SK-N-MC (cell line): ENCODE data around the gene ENTPD8.

ENCODE experiments used
- EZH2 ChIP-seq: fragments of 200-600 bp; sonication (generic); IDR thresholded peaks from one replicate; pipeline ENCODE4 v1.6.1; 2017; ENCODE audit warnings: antibody characterized with exemption
- POLR2AphosphoS5 ChIP-seq: IDR thresholded peaks from 2 replicates; pipeline ENCODE4 v1.6.1; 2012; ENCODE audit warnings: mild to moderate bottlenecking, low read depth, low read length, borderline replicate concordance

GRCh38 chr9:137388589-137389427, 52.3 kb downstream of the ENTPD8 start:
- TF ChIP-seq POLR2AphosphoS5 (no peak), EZH2 (no peak)
